ENCODE results near the gene LRRK1. TPM values are rescaled to one million over a fixed set of nuclear protein-coding genes. Genes with fewer than 3 reads are reported as not detected.

Gene LRRK1
- total and polyA plus RNA-seq, 9 donors: 6.5 to 27.3 (median 17.5) TPM

- H3K9me3 ChIP-seq: no peaks in the 10 kb centered on the region
- intact Hi-C loops (cut with DNase I): no loop called here
- TF ChIP-seq CTCF (IDR thresholded peaks at IDR 0.05) (no peak), EP300 (IDR thresholded peaks at IDR 0.05) (no peak), POLR2A (IDR thresholded peaks at IDR 0.05) (no peak)
- no peak overlapping the region for H3K27ac ChIP-seq
- no peak overlapping the region for H3K4me3 ChIP-seq
- no peaks in the 10 kb centered on the region for H3K36me3 ChIP-seq
- H3K27me3 ChIP-seq: no peaks in the 10 kb centered on the region
- DNase-seq: peak; percentile 9 to 57 (median 29)
- H3K4me1 ChIP-seq (ENCODE audit: insufficient read depth): peaks cover 23% of the 10 kb centered on the region
- 68 to 82% (median 78%) methylated on average over 22 of the region's 22 CpGs for WGBS, 3 donors
Measured at GRCh38 chr15:101047301-101047781, 128.2 kb downstream of the LRRK1 start.

GRCh38 chr15:101048176-101048575 lies 129.0 kb downstream of the LRRK1 start:
- Histone ChIP-seq H3K27ac (no peak overlapping the region), H3K36me3 (no peaks in the 10 kb centered on the region), H3K27me3 (no peaks in the 10 kb centered on the region), H3K9me3 (no peaks in the 10 kb centered on the region), H3K4me3 (no peak overlapping the region), H3K4me1 (ENCODE audit: insufficient read depth) (peaks cover 23% of the 10 kb centered on the region)
- WGBS, 3 donors: 79 to 87% (median 84%) methylated on average over 7 of the region's 7 CpGs
- peak in 3 of 5 donors; percentile 7 to 24 (median 8) for DNase-seq
- TF ChIP-seq EP300 (IDR thresholded peaks at IDR 0.05) (no peak), POLR2A (IDR thresholded peaks at IDR 0.05) (no peak), CTCF (IDR thresholded peaks at IDR 0.05) (no peak)
- intact Hi-C loops (cut with DNase I): no loop called here

- peak in 3 of 5 donors; percentile 13 to 29 (median 15) for DNase-seq
- intact Hi-C loops (cut with DNase I): no loop called here
- H3K36me3 ChIP-seq: no peaks in the 10 kb centered on the region
- H3K4me1 ChIP-seq (ENCODE audit: insufficient read depth): peaks cover 23% of the 10 kb centered on the region
- H3K4me3 ChIP-seq: no peak overlapping the region
- no peak overlapping the region for H3K27ac ChIP-seq
- WGBS, 3 donors: 89 to 95% (median 94%) methylated on average over 13 of the region's 13 CpGs
- no peaks in the 10 kb centered on the region for H3K27me3 ChIP-seq
- H3K9me3 ChIP-seq: no peaks in the 10 kb centered on the region
- TF ChIP-seq CTCF (IDR thresholded peaks at IDR 0.05) (no peak), EP300 (IDR thresholded peaks at IDR 0.05) (no peak), POLR2A (IDR thresholded peaks at IDR 0.05) (no peak)
Measured at GRCh38 chr15:101048581-101049030, 129.4 kb downstream of the LRRK1 start.

GRCh38 chr15:101049282-101049681 lies 130.1 kb downstream of the LRRK1 start:
- no peaks in the 10 kb centered on the region for H3K36me3 ChIP-seq
- no peak overlapping the region for H3K4me3 ChIP-seq
- H3K4me1 ChIP-seq (ENCODE audit: insufficient read depth): peaks cover 21% of the 10 kb centered on the region
- WGBS, 3 donors: 89 to 96% (median 96%) methylated on average over 11 of the region's 11 CpGs
- TF ChIP-seq CTCF (IDR thresholded peaks at IDR 0.05): no peak
- TF ChIP-seq EP300 (IDR thresholded peaks at IDR 0.05): no peak
- TF ChIP-seq POLR2A (IDR thresholded peaks at IDR 0.05): no peak
- intact Hi-C loops (cut with DNase I): no loop called here
- H3K9me3 ChIP-seq: no peaks in the 10 kb centered on the region
- H3K27ac ChIP-seq: no peak overlapping the region
- DNase-seq: peak in 3 of 5 donors; percentile 10 to 28 (median 11)
- no peaks in the 10 kb centered on the region for H3K27me3 ChIP-seq

Measured in ovary (tissue), 9 donors.